Mucosa of stomach (tissue), 1 donor: ENCODE results near the gene HDAC10.

Experiments used
- H3K27me3 ChIP-seq: one replicate; pipeline ENCODE4 v1.7.0; 2013; ENCODE audit warnings: mild to moderate bottlenecking, low read length; ENCODE audit not compliant: control insufficient read depth, insufficient read depth
- H3K36me3 ChIP-seq: one replicate; pipeline ENCODE4 v1.7.0; 2013; ENCODE audit warnings: low read length; ENCODE audit not compliant: control insufficient read depth, insufficient read depth
- H3K4me1 ChIP-seq: one replicate; pipeline ENCODE4 v1.7.0; 2013; ENCODE audit warnings: mild to moderate bottlenecking, low read length; ENCODE audit not compliant: control insufficient read depth, insufficient read depth
- H3K4me3 ChIP-seq: one replicate; pipeline ENCODE4 v1.7.0; 2013; ENCODE audit warnings: low read length
- H3K9ac ChIP-seq: one replicate; pipeline ENCODE4 v1.7.0; 2013; ENCODE audit warnings: mild to moderate bottlenecking, low read length, moderate library complexity
- H3K9me3 ChIP-seq: one replicate; pipeline ENCODE4 v1.7.0; 2013; ENCODE audit warnings: mild to moderate bottlenecking, low read length, moderate library complexity; ENCODE audit not compliant: control insufficient read depth
- donor health status: Pancreatic carcinoma.

The HDAC10 gene

GRCh38 chr22:50264104-50264745 lies 13.2 kb upstream of the HDAC10 start:
- peaks cover 56% of the 10 kb centered on the region for H3K27me3 ChIP-seq
- H3K4me1 ChIP-seq: peaks cover 26% of the 10 kb centered on the region
- H3K36me3 ChIP-seq: no peaks in the 10 kb centered on the region
- no peaks in the 10 kb centered on the region for H3K9me3 ChIP-seq
- H3K9ac ChIP-seq: no peak overlapping the region
- H3K4me3 ChIP-seq: no peak overlapping the region

DNA sequence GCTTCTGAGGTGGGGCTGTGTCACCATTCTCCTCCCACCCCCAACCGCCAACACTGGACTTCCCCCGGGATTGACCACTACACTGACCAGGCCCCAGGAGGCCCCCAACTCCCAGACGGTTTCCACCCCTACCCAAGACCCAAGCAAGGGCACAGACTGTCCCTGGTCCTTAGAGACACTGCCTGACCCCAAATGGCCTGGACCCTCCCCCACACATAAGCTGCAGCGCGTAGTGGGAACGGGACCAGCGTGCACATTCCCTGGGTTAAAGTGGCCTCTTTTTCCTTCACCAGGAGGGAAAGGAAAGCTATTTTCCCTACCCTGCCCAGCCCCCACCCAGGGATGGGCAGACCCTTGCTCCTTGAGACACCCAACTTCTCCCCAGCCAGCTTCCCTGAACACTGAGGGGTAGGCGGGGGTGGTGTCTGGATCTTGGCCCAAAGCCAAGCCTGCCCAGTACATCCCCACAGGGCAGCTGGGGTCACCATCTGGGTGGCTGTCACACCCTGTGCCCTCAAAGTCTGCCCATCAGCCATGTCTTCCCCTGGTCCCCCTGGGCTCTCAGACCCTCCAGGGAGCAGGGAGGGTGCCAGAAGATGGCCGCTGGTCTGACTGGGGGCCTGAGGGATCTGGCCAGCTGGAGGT lies 12.0 kb upstream of the HDAC10 start:
- Histone ChIP-seq H3K9ac (no peak overlapping the region), H3K27me3 (peaks cover 59% of the 10 kb centered on the region), H3K4me1 (peaks cover 15% of the 10 kb centered on the region), H3K36me3 (no peaks in the 10 kb centered on the region), H3K4me3 (no peak overlapping the region), H3K9me3 (no peaks in the 10 kb centered on the region)

DNA sequence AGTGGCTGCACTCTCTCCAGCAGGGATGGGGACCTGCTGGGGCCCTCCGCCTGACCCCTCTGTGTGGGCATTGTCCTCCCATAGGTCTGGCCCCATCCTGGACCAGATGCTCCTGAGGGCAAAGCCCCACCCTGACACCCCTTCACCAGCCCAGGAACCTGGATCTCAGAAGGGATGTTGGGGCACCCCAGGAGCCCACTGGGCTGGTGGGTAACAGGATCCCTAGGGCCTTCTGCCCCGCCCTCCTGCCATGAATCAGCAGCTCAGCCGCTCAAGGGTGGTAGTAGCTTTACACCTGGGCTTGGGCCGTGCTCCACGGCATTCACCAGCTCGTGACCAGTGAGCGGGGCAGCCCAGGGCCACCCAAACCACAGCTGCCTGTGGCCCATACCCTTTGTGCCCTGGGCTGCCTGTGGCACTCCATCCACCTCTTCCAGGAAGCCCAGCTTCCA lies 11.4 kb upstream of the HDAC10 start:
- Histone ChIP-seq H3K36me3 (no peaks in the 10 kb centered on the region), H3K4me3 (no peak overlapping the region), H3K9ac (no peak overlapping the region), H3K27me3 (peaks cover 56% of the 10 kb centered on the region), H3K4me1 (peaks cover 12% of the 10 kb centered on the region), H3K9me3 (no peaks in the 10 kb centered on the region)

GRCh38 chr22:50261615-50262459 lies 10.8 kb upstream of the HDAC10 start, which contains the start of gene MAPK12:
Gene MAPK12, minus strand, starts transcription at chr22:50261683. Its CDS starts 174 bp downstream, at chr22:50261509.
- no peaks in the 10 kb centered on the region for H3K36me3 ChIP-seq
- no peak within 1 kb of the TSS for H3K9ac ChIP-seq
- no peak within 1 kb of the TSS for H3K4me3 ChIP-seq
- no peaks in the 10 kb centered on the region for H3K9me3 ChIP-seq
- peaks cover 51% of the 10 kb centered on the region for H3K27me3 ChIP-seq
- H3K4me1 ChIP-seq: peaks cover 12% of the 10 kb centered on the region

- Histone ChIP-seq H3K9ac (no peak overlapping the region), H3K36me3 (no peaks in the 10 kb centered on the region), H3K4me3 (no peak overlapping the region), H3K9me3 (no peaks in the 10 kb centered on the region), H3K27me3 (peaks cover 43% of the 10 kb centered on the region), H3K4me1 (peaks cover 12% of the 10 kb centered on the region)
Measured at GRCh38 chr22:50260801-50261614, 9.9 kb upstream of the HDAC10 start.

GRCh38 chr22:50260434-50260800 lies 9.4 kb upstream of the HDAC10 start:
- no peak overlapping the region for H3K4me3 ChIP-seq
- peaks cover 41% of the 10 kb centered on the region for H3K27me3 ChIP-seq
- H3K4me1 ChIP-seq: peaks cover 12% of the 10 kb centered on the region
- H3K9ac ChIP-seq: no peak overlapping the region
- no peaks in the 10 kb centered on the region for H3K36me3 ChIP-seq
- no peaks in the 10 kb centered on the region for H3K9me3 ChIP-seq

DNA sequence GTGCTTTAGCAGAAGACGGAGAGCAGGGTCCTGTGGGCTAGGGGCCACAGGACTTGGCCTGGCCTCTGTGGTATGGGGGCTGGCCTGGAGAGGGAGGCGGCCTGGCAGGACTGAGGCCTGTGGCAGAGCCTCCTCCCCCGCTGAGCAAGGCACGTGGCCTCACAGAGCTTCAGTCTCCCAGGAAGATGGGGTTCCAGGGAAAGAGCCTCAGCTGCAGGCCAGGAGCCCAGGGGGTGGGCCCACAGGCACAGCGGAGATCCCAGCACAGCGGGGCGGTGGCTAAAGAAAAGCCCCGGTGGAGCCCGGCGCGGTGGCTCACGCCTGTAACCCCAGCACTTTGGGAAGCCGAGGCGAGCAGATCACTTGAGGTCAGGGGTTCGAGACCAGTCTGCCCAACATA lies 8.2 kb upstream of the HDAC10 start:
- no peaks in the 10 kb centered on the region for H3K36me3 ChIP-seq
- peaks cover 37% of the 10 kb centered on the region for H3K27me3 ChIP-seq
- no peak overlapping the region for H3K9ac ChIP-seq
- H3K9me3 ChIP-seq: no peaks in the 10 kb centered on the region
- H3K4me3 ChIP-seq: no peak overlapping the region
- peaks cover 12% of the 10 kb centered on the region for H3K4me1 ChIP-seq

- H3K4me3 ChIP-seq: no peak overlapping the region
- H3K9me3 ChIP-seq: no peaks in the 10 kb centered on the region
- peaks cover 16% of the 10 kb centered on the region for H3K4me1 ChIP-seq
- H3K27me3 ChIP-seq: peaks cover 35% of the 10 kb centered on the region
- H3K36me3 ChIP-seq: no peaks in the 10 kb centered on the region
- no peak overlapping the region for H3K9ac ChIP-seq
Measured at GRCh38 chr22:50258361-50259292, 7.6 kb upstream of the HDAC10 start.

DNA sequence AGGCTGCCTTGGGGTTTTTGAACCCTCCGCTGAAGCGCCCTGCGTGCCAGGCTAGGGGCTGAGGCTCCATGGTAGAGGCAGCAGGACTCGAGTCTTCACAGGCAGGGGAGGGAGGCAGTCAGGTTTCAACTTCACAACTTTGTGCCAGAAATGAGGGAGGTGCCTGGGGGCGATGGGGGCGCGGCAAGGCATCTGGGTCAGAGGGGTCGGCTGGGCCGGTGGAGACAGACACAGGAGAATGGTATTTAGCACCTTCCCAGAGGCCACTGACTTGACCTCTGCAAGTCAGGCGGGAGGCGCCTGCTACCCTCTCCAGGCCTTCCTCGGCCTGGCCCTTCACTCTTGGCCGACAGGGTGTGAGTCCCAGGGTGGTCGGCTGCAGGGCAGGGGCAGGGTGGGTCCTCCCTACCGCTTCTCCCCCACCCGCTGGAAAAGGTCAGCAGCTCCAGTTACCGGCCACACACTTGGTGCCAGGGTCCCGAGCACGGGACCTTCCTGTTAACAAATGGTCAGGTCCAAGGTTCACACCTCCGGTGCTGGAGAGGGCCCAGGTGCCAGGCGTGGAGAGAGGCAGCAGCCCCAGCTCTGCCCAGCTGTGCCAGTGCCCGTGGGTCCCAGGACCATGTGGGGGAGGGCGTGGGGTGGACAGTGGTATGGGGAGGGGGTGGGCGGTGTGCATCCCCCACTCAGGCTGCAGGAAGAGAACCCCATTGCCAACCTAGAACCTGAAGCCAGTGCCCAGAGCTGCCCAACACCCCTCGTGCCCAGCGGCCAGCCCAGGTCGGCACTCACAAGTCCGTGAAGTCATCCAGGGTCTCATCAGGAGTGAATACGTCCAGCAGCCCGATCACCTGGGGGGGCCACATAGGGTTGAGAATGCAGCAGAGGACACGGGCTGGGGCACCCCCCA lies 6.6 kb upstream of the HDAC10 start:
- Histone ChIP-seq H3K36me3 (no peaks in the 10 kb centered on the region), H3K4me3 (no peak overlapping the region), H3K9ac (no peak overlapping the region), H3K4me1 (peaks cover 13% of the 10 kb centered on the region), H3K9me3 (no peaks in the 10 kb centered on the region), H3K27me3 (peaks cover 30% of the 10 kb centered on the region)

- Histone ChIP-seq H3K27me3 (peaks cover 23% of the 10 kb centered on the region), H3K9me3 (no peaks in the 10 kb centered on the region), H3K36me3 (no peaks in the 10 kb centered on the region), H3K4me1 (peaks cover 8% of the 10 kb centered on the region), H3K4me3 (no peak overlapping the region), H3K9ac (no peak overlapping the region)
Measured at GRCh38 chr22:50257041-50257440, 6.0 kb upstream of the HDAC10 start.
